NCI-H345 treated with DMSO at 0.1 percent for 48 hours (cell line): ENCODE data around the gene C12orf57.

Experiments
- DNase-seq: peaks from one replicate; lab custom pipeline; 2025; ENCODE audit not compliant: unreplicated experiment; lab: John Stamatoyannopoulos, UW

Gene C12orf57

DNA sequence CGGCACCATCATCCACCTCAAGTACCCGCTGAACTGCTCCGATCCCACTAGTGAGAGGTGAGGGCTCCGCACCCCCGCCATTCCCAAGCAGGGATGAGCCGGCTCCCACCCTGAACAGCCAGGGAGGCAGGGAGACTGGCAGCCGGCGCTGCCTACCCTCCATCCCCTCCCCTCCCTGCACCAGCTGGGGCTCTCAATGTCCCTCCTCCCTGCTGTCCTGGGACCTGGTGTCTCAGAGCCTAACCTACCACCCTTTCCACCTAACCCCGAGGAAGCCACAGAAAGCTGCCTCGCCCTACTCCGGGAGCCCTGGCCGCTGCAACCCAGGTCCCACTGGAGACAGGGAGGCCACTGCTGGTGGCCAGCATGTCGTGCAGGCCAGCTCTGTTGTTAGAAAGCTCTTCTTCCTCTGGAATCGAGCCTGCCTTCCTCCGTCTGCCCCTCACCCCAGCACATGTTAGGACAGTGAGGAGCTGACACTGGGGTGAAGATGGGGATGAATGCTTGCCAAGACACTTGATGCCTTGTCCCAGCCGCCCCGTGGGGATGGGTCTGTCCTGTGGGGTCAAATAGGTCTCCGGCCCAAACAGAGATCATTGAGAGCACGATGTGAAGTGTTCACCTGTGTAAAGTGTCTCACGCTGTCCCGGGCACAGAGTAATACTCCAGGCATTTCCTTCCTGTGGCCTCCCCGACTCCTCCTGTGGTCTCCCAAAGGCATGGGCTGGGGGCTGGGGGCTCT lies 8.5 kb downstream of the C12orf57 start:
- DNase-seq, result no peak

DNA sequence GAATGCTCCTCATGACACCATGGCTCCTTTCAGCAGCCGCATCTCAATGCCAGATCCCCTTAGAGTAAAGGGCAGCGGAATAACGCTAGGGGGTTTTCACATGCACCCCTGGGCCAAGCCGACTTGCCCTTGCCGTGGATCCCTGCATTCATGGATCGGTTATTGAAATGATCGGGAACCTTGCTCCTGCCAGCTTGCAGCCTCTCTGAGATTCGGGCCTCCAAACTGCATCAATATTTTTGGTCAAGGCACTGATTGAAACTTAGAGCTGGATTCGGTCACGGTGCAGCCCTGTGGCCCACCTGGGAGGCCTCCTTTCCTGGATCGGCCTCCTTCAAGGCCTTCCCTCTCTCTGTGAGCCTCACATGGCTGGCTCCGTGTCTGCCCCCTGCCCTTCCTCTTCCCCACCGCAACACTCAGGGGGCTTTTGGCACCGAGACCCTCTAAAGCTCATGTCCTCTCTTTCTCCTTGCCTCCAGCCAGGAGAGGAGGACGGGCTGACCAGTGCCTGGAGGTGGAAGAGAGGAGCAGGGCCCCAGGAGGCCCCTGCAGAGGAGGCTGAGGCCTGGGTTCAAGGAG lies 9.1 kb downstream of the C12orf57 start:
- no peak for DNase-seq

DNA sequence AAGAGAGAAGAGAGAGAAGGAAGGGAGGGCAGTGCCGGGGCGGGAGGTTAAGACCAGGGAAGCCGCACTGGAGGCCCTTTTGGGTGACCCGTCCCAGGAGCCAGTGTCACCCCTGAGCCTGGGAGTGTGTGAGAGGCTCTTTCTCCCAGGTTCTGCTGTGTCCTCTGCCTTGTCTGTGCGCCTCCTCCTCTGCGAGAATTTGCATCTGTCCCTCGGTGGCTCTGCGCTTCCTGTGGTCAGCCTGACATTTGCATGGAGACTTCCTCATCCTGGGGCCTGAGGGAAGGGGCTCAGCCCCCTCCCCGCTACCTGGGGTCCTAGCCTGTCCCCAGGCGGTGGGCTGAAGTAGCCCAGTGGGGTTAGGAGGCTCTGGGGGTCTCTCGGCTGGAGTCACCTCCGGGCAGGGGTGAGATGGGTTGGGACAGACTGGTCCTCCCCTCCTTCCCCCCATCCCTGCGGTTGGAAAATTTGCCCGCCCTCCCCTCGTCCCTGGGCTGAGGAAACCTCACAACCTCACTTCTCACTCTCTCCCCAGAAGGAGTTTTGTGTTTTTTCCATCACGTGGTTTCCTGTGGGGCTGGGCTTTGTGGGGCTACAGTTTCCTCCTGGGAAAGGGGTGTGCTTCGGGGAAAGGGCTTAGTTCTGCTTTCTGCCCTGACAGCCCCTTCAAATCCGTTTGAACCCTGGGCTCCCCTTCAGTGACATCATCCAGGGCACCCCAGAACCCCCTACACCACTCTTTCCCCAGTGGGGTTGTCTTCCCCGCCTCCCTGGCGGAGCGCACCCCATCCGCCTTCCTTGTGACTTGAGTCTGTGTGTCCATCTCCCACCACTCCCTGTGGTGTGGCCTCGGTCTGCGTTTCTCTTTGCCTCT lies 9.9 kb downstream of the C12orf57 start:
- no peak for DNase-seq

DNA sequence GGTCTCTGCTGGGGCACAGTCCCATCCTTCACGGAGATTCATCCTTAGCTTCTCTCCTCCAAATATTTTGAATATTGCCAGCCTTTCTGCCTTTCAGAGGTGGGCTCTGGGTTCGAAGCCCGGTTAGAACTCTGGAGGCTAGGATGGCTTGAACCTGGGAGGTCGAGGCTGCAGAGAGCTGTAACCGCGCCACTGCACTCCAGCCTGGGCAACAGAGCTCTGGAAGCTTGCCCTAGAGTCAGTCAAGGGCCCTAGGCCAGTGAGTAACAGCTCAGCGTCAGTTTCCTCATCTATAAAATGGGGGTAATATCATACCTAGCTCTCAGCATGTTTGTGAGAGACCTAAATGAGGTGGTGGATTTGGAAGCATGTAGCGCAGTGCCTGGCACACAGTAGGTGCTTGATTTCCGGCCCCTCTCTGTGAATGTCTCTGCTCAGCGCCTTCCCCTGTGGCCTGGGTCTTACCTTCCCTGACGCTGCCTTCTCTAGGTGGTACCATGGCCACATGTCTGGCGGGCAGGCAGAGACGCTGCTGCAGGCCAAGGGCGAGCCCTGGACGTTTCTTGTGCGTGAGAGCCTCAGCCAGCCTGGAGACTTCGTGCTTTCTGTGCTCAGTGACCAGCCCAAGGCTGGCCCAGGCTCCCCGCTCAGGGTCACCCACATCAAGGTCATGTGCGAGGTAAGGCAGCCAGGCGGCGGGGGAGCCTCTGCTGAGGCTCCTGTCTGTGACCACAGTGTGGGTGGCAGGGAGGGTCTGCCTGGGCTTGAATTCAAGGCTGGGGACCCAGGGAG lies 10.7 kb downstream of the C12orf57 start:
- no peak for DNase-seq

DNA sequence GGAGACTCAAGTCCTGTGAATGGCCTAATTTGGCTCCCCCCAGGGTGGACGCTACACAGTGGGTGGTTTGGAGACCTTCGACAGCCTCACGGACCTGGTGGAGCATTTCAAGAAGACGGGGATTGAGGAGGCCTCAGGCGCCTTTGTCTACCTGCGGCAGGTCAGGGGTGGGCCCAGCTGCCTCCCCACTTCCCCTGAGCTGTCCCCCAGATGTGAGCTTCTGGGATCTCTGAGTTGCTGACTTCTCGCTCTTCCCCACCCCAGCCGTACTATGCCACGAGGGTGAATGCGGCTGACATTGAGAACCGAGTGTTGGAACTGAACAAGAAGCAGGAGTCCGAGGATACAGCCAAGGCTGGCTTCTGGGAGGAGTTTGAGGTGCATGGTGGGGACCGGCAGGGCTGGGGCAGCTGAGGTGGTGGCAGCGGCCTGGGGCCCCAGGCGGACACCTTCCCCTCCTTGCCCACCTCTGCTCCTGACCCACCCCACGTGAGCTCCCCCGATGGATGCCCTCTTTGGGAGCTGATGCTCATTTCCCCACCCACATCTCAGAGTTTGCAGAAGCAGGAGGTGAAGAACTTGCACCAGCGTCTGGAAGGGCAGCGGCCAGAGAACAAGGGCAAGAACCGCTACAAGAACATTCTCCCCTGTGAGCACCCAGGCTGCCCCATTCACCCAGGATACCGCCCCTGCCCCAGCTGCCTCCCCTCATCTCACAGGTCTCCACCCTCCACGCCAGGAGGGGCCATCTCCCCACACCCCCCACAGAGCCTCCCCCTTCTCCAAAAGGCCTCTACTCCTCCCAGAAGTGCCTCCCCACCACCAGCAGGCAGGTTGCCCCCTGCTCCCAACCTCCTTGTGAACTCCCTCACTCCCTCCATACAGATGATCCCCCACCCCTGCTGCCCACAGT lies 11.5 kb downstream of the C12orf57 start:
- DNase-seq, result no peak

DNA sequence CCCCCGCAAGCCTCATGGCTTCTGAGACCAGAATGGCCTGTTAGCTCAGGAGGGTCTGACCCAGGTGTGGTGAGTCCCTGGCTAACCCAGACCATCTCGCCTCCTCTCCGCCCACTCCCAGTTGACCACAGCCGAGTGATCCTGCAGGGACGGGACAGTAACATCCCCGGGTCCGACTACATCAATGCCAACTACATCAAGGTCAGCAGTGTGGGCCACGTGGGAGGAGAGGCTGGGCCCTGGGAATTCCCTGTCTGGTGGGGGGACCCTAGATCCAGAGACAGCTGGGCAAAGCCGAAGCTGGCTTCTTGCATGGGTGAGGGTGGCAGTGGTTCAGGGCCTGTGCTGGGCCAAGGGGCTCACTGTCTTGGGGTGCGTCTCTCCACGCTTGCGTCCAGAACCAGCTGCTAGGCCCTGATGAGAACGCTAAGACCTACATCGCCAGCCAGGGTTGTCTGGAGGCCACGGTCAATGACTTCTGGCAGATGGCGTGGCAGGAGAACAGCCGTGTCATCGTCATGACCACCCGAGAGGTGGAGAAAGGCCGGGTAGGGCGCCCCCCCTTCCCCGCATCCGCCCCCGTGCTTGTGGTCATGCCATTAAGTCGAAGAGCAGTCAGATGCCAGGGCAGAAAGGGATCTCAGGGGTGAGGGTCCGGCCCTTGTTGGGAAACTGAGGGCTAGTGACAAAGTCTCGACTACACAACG lies 12.4 kb downstream of the C12orf57 start:
- no peak for DNase-seq

DNA sequence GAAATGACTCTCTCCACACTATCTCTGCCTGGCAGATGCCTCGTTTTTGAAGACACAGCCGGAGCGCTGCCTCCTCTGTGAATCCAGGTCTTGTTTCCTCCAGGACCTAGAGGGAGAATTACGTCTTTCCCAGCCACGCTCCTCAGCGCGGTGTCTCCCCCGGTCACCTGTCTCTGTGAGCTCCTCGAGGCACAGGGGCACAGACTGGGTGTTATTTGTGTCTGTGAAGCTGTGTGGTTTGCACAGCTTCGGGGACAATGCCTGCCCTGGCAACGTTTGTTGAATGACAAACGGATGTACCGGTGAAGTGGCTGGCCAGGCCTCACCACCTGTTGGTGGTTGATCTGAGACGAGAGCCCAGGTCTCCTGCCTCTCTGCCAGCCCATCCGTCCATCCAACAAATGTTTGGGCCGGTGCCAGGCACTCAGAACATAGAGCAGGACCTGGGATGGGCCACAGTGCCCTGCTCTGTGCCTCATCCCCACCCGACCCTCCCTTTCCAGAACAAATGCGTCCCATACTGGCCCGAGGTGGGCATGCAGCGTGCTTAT lies 13.4 kb downstream of the C12orf57 start:
- no peak for DNase-seq

DNA sequence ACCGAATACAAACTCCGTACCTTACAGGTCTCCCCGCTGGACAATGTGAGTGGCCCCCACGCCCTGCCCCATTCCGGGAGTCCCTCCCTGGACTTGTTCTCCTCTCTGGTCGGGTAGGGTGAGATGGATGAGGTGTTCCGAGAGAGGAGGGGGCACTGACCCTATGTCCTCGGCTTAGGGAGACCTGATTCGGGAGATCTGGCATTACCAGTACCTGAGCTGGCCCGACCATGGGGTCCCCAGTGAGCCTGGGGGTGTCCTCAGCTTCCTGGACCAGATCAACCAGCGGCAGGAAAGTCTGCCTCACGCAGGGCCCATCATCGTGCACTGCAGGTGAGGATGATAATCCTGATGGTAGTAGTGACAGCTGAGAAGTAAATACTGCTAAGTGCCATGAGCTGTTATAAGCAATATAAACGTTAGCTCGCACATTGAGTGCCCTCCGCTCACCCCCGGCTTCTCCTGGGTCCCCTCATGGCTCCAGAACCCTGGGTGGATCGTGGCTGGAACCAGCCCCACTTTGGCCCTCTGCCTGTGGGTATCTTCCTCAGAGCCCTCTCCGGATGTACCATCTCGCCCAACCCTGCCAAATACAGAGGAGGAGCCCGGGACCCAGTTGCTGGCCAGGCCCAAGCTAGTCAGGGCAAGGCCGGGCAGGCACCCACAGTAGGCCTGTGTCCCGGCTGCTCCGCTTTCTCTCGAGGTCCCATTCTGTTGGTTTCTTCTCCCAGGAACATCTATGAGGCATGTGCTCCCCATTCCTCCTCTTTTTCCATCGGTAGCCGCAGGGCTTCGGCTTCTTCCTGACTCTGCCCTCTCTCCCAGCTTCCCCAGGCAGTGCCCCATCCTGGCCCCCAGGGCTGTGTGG lies 14.2 kb downstream of the C12orf57 start:
- DNase-seq, result no peak

DNA sequence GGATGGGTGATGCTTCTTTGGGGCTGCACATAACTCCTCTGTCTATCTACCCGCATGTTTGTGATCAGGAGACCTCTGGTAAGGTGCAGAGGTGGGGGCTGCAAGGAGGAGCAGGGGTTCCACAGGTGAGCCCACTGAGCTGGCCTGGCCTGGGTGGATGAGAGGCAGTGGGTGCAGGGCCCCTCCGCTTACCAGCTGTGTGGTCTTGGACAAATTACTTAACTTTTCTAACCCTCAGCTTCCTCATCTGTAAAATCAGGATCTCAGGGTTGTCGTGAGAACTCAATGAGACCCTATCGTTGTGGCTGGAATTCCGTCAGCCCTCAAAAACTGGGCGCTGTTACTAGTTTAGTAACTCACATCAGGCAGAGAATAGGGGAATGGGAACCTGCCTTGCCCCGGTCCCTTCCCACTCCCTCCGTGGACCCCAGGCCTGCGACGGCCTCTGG lies 14.8 kb downstream of the C12orf57 start:
- no peak for DNase-seq

DNA sequence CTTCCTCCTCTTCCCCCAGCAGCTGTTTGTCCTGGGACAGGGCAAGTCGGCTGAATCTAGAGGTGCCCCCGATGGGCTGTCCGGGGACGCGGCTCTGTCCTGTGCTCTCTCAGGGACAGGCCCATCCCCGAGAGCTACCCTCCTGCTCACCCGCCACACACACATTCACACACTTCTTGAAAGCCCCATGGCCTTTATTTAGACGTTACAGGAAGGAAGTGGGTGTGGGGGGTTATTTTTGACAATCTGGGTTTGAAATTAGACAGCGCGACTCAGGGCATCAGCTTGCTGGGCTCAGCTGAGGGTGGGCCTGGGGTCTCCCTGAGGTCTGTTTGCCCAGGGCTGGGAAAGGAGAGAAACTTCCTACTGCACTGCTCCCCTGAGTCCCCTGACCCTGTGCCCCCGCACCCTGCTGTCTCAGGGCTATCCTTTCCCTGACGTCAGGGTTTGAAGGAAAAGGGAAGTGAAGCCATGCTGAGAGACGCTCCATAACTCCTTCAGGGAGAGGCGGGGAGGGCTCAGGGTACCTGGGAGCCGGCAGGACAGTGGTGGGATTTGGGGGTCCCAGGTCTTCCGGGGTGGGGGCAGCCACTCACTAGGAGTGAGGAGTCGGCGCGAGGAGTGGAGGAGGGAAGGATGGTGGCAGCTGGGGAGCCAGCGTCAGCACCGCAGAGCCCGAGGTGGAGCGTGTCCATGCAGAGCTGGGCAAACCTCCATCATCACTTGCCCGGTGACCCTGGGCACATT lies 15.4 kb downstream of the C12orf57 start:
- no peak for DNase-seq

DNA sequence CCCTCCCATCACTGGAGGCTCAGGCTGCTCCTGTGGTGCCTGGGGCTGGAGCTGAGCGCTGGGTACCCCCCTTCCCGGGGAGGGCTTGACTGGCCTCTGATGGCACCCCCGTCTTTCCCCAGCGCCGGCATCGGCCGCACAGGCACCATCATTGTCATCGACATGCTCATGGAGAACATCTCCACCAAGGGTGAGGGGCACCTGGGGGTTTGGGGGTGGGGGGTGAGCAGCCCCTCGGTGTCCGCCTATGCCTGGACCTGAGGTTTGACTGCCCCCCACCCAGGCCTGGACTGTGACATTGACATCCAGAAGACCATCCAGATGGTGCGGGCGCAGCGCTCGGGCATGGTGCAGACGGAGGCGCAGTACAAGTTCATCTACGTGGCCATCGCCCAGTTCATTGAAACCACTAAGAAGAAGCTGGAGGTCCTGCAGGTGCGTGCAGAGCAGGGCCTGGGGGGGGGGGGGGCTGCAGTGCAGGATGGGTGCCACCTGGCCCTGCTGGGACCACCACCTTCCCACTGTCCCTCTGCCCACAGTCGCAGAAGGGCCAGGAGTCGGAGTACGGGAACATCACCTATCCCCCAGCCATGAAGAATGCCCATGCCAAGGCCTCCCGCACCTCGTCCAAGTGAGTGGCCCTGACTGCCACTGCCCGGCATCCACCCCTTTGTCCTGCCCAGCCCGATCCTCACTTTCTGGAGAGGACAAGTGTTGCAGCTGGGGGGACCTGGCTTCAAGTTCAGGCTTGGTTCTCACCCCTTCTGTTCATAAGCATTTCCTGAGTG lies 16.2 kb downstream of the C12orf57 start:
- DNase-seq, result no peak

DNA sequence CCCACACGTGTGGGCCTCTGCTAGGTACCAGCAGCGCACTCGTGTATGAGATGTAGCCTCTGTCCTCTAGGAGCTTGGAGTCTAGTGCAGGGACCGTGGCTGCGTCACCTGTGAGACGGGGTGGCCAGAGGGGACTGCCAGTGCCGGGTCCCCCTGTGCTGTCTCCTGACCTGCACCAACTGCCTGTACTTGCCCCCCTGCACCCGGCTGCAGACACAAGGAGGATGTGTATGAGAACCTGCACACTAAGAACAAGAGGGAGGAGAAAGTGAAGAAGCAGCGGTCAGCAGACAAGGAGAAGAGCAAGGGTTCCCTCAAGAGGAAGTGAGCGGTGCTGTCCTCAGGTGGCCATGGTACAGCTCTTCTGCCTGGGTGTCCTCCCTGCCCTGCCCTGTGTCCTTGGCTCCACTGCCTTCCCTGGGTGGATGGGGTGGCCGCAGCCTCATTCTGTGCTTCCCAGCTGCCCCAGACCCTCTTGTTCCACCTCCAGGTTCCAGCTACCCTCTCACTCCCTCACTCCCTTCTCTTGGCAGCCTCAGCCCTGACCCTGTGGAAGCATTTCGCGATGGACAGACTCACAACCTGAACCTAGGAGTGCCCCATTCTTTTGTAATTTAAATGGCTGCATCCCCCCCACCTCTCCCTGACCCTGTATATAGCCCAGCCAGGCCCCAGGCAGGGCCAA lies 16.9 kb downstream of the C12orf57 start:
- DNase-seq, result no peak

DNA sequence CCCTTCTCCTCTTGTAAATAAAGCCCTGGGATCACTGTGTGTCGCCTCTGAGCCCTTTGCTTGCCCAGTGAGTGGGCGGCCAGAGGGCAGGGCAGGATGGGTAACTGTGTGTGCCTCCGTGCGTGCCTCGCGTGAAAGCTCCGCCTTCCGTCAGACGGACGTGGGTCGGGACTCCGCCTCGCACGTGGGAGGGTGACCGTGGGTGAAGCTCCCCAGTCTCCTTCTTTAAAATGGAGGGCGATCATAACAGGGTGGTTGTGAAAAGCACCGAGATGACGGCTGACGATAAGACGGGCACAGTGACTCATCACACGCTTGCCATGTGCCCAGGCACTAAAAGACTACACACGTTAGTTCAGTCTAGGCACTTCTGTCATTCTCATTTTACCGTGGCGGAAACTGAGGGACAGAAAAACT lies 17.5 kb downstream of the C12orf57 start:
- no peak for DNase-seq

DNA sequence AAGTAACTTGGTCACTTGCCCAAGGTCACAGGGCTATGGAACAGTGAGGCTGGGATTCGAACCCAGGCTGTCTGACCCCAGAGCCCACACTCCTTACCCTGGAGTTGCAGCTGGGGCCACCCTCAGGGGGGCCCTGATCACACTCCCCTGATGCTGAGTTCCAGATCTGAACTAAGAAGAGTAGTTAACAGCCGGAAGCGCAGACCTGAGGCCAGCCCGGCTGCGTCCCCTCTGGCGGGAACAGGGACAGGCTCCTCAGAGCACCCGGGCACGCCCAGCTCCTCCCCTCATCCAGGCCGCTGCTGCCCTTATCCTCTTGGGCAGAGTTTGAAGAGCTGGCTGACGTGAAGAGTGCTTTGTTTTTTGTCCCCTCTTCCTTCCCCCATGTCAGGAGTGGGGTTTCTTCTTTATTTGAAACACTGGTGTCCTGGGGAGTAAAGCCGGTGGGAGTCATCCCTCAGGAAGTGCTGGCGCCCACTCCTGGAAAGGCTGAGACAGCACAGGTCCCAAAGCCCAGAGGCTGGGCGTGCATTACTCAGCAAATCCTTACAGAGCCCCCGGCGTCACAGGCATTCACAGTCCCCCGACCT lies 18.0 kb downstream of the C12orf57 start:
- DNase-seq, result peak; percentile 87

DNA sequence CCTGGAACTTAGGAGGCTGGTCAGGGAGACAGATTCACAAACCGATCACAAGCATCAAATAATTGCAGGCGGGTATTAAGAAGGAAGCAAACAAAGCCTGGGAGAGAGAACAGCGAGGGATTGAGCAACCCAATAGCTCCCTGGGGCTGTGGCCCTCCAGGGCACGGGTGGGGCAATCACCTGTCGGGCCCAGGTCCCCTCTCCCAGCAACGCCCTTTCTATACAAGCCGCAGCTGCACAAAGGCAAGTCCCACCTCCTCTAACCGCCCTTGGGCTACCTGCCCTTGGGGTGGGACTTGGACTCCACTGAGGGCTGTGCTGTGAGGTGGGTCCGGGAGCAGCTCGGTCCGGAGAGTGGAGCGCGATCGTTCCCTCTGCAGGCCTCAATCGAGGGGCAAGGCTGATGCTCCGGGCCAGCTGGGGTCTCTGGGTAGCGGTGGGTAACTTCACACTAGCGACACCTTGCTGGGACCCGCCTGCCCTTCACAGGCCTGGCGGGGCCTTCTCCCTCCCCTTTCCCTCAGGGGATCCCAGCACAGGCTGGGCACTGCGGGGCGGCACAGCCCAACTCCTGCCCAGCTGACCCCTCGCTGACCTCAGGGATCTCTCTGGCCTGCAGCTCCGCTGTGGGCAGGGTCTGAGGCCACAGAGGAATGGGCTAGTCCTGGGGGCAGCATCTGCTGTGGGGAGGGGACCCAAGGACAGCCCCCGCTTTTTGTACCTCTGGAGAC lies 18.6 kb downstream of the C12orf57 start:
- DNase-seq, result no peak
